Stimulated activated CD8-positive, alpha-beta memory T cell treated with anti-CD3 and anti-CD28 coated beads, Interleukin-2, amount 100 ng/mL, for 48 hours (primary cell): ENCODE data around the gene FYN.
"Not testable (repeated sequence)": the region's sequence is repeated elsewhere in the genome, so short reads cannot be mapped to it uniquely, and the experiment has no call there.

Source experiments
- DNase-seq, 2 donors: peaks; one replicate each; pipeline ENCODE4 v3.0.0-alpha.2; 2020; ENCODE audit warnings: low read depth in 2 of 2

Gene FYN

GRCh38 chr6:111789598-111789997 is 83.7 kb downstream of the FYN start:
- DNase-seq, result no peak

GRCh38 chr6:111788379-111789276 is 84.6 kb downstream of the FYN start:
- no peak for DNase-seq

GRCh38 chr6:111786151-111786550 is 87.1 kb downstream of the FYN start:
- DNase-seq, result not testable (repeated sequence)

- DNase-seq, result no peak
These were observed 88.8 kb downstream of the FYN start for GRCh38 chr6:111784433-111784832.

GRCh38 chr6:111782887-111783466 is 90.3 kb downstream of the FYN start:
- no peak for DNase-seq

GRCh38 chr6:111782192-111782809 is 91.0 kb downstream of the FYN start:
- DNase-seq, result no peak

GRCh38 chr6:111781041-111781708 is 92.1 kb downstream of the FYN start:
- no peak for DNase-seq

GRCh38 chr6:111780393-111780792 is 92.9 kb downstream of the FYN start:
- DNase-seq, result no peak

- DNase-seq, result no peak
These were observed 93.6 kb downstream of the FYN start for GRCh38 chr6:111779660-111780059.

- DNase-seq, result no peak
These were observed 94.2 kb downstream of the FYN start for GRCh38 chr6:111779031-111779430.

- DNase-seq, result no peak
These were observed 95.9 kb downstream of the FYN start for GRCh38 chr6:111777357-111777756.

GRCh38 chr6:111776236-111777221 is 96.7 kb downstream of the FYN start:
- DNase-seq, result no peak

- no peak for DNase-seq
These were observed 97.9 kb downstream of the FYN start for GRCh38 chr6:111775145-111775922.

GRCh38 chr6:111774346-111774703 is 98.9 kb downstream of the FYN start:
- DNase-seq, result no peak

GRCh38 chr6:111773501-111774345 is 99.5 kb downstream of the FYN start:
- no peak for DNase-seq

GRCh38 chr6:111772381-111772780 is 100.9 kb downstream of the FYN start:
- no peak for DNase-seq

- no peak for DNase-seq
These were observed 101.6 kb downstream of the FYN start for GRCh38 chr6:111771629-111772028.

- no peak for DNase-seq
These were observed 102.2 kb downstream of the FYN start for GRCh38 chr6:111771094-111771432.

GRCh38 chr6:111770263-111771093 is 102.8 kb downstream of the FYN start:
- no peak for DNase-seq
